ENCODE measurements around the gene DCTPP1.

Gene DCTPP1

DNA sequence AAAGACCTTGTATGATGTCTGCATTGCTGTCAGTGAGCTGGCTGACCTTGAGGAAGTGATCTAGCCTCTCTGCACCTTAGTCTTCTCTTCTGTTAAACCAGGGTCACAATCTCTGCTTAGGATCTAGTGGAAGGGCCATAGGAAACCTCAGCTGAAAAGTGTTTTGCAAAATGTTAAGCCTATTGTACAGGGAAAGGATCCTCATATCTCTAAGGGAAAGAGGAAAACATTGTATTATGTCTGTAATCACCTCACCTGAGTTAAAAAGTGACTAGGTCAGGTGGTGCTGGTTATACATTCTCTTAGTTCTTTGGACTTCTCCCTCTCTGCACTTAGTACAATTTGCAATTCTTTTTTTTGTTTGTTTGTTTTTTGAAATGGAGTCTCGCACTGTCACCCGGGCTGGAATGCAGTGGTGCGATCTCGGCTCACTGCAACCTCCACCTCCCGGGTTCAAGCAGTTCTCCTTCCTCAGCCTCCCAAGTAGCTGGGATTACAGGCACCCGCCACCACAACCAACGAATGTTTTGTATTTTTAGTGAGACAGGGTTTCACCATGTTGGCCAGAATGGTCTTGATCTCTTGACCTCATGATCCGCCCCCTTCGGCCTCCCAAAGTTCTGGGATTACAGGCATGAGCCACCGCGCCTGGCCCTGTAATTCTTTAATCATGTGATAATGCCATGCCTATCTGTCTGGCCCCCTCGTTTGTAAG lies 17.8 kb upstream of the DCTPP1 start:
- H3K4me3 ChIP-seq (ENCODE audit: control insufficient read depth, low read depth, low read length) = no peak overlapping the region
- TF ChIP-seq, protein P1, sequence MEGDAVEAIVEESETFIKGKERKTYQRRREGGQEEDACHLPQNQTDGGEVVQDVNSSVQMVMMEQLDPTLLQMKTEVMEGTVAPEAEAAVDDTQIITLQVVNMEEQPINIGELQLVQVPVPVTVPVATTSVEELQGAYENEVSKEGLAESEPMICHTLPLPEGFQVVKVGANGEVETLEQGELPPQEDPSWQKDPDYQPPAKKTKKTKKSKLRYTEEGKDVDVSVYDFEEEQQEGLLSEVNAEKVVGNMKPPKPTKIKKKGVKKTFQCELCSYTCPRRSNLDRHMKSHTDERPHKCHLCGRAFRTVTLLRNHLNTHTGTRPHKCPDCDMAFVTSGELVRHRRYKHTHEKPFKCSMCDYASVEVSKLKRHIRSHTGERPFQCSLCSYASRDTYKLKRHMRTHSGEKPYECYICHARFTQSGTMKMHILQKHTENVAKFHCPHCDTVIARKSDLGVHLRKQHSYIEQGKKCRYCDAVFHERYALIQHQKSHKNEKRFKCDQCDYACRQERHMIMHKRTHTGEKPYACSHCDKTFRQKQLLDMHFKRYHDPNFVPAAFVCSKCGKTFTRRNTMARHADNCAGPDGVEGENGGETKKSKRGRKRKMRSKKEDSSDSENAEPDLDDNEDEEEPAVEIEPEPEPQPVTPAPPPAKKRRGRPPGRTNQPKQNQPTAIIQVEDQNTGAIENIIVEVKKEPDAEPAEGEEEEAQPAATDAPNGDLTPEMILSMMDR (conservative IDR thresholded peaks at IDR 0.05; ENCODE audit: control insufficient read depth, insufficient read depth, low read depth, low read length) = no peak
- DNase-seq (ENCODE audit: low read depth) = no peak

DNA sequence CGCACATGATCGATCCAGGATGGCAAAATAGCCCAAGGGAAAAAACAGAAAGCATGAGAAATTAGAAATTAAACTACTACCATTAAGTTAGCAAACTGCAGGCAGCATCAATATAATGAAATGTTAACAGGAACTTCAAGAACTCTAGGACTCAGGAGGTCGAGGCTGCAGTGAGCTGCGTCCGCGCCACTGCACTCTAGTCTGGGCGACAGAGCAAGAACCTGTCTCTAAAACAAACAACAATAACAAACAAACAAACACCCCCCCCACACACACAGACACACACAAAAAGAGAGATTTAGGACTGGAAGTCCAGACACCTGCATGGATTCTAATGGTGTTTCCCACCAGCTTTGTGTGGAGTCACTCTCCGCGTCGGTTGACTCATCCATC lies 16.4 kb upstream of the DCTPP1 start:
- TF ChIP-seq, protein P1 (conservative IDR thresholded peaks at IDR 0.05; ENCODE audit: control insufficient read depth, insufficient read depth, low read depth, low read length) = no peak
- no peak for DNase-seq (ENCODE audit: low read depth)
- H3K4me3 ChIP-seq (ENCODE audit: control insufficient read depth, low read depth, low read length) = peak overlapping the region; percentile 73

DNA sequence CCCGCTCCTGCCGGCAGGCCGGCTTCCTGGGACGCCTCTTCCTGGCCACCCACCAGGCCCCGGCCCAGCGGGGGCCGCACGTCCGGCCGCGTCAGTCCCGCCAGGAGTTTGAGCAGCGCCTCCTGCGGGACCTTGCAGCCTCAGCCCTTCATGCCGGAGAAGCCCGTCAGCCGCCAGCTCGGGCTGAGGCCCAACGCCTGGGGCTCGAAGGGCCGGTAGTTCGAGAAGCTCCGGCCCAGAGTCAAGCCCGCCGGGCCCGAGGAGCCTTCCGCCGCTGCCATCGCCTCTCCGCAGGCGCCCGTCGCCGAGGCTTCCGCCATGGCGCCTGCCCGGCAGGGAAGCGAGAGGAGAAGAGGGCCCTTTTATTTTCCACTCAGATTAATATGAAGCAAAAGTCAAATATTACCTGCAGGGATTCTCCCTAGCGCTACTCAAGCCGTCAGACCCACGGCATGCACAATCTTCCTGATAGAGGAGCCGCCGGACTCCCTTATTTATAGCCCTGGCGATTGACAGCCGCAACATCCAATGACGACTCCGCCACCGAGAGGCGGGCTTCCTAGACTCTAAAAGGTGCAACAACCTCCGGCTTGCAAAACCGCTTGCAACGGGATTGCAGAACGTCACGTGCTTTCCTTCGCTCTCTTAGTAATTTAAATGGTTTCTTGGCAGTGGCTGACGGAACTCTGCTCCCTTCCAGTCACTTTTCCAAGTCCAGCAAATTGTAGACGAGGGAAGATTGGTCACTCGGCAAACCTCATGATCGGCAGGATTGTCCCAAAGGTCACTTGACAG lies 15.8 kb upstream of the DCTPP1 start, which contains the start of gene SEPHS2:
TSS of gene SEPHS2 (minus strand) at position 467 of the 795 bp plus-strand sequence. CDS start at position 320, 147 bp downstream.
- peak; percentile 97 for DNase-seq (ENCODE audit: low read depth)
- TF ChIP-seq, protein P1 (conservative IDR thresholded peaks at IDR 0.05; ENCODE audit: control insufficient read depth, insufficient read depth, low read depth, low read length) = peak; percentile 33
- peak within 1 kb of the TSS; percentile 73 for H3K4me3 ChIP-seq (ENCODE audit: control insufficient read depth, low read depth, low read length)

DNA sequence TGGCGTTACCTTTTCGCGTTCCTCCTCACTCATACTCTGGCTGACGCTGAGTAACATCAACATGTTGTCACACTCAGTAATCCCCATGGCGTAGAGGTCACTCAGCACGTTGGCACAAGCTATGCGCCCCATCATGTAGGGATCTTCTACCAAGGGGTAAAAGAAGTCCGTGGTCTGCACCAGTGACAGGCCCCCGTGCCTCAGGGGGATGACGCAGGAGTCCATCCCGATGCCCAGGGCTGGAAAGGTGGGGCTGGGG lies 15.2 kb upstream of the DCTPP1 start:
- TF ChIP-seq, protein P1 (conservative IDR thresholded peaks at IDR 0.05; ENCODE audit: control insufficient read depth, insufficient read depth, low read depth, low read length) = no peak
- DNase-seq (ENCODE audit: low read depth) = no peak
- peak overlapping the region; percentile 73 for H3K4me3 ChIP-seq (ENCODE audit: control insufficient read depth, low read depth, low read length)

DNA sequence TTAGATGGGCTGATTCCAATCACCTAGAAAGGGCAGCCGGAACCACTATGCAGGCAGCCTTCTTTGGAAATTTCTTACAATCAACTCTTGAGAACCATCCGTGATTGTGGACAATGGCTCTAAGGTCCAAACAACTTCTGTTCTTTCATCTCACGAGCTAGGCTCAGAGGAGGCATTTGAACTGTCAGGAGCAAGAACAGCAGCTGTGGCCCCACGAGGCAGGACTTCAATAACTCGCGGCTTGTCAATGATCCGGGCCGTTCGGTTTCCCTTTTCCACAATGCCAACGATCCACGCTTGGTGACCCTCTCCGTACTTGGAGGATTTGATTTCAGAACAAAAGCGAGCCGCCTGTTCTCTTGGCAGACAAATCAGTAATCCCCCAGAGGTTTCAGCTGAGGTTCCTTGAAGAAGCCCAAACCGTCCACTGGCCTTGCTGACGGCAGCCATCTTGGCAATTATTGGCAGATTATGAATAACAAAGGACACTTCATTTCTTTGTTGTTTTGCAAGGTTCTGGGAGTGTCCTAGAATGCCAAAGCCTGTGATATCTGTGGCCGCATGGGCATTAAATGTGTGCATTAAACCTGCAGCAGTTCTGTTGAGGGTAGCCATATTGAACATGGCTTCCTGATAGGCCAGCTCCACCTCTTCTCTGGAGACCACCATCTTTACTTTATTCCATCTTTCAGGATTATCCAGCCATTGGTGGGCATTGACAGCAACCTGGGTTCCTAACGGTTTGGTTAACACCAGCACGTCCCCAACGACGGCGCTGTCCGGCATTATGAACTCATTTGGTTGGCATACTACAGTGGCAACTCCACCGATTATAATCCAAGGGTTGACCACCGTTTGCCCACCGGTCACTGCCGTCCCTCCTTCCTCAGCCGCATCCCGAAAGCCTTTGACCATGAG lies 14.7 kb upstream of the DCTPP1 start:
- H3K4me3 ChIP-seq (ENCODE audit: control insufficient read depth, low read depth, low read length) = peak overlapping the region; percentile 73
- no peak for DNase-seq (ENCODE audit: low read depth)
- TF ChIP-seq, protein P1 (conservative IDR thresholded peaks at IDR 0.05; ENCODE audit: control insufficient read depth, insufficient read depth, low read depth, low read length) = no peak

DNA sequence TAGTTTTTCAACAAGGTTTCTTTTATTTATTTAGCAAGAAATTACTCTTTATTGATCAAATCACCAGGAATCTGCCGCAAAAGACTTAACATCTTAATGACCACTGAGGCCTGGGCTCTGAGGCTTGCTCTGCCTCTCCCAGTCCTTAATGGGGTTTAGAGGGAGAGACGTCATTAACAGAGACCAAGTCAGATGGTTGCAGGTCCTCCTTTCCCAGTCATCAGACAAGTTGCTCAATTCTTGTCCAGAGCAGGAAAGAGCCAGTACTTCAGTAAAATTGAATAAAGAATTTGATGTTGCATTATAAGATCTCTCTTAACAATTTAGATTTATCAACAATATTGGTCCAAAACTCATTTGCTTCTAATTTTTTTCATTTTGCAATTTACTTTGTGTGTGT lies 13.8 kb upstream of the DCTPP1 start:
- TF ChIP-seq, protein P1 (conservative IDR thresholded peaks at IDR 0.05; ENCODE audit: control insufficient read depth, insufficient read depth, low read depth, low read length) = no peak
- no peak overlapping the region for H3K4me3 ChIP-seq (ENCODE audit: control insufficient read depth, low read depth, low read length)
- no peak for DNase-seq (ENCODE audit: low read depth)
